Measurements from ENCODE around the gene HHATL.
A peak's percentile ranks its signal among the peaks of the same experiment; 100 is the strongest.

Gene HHATL, protein sequence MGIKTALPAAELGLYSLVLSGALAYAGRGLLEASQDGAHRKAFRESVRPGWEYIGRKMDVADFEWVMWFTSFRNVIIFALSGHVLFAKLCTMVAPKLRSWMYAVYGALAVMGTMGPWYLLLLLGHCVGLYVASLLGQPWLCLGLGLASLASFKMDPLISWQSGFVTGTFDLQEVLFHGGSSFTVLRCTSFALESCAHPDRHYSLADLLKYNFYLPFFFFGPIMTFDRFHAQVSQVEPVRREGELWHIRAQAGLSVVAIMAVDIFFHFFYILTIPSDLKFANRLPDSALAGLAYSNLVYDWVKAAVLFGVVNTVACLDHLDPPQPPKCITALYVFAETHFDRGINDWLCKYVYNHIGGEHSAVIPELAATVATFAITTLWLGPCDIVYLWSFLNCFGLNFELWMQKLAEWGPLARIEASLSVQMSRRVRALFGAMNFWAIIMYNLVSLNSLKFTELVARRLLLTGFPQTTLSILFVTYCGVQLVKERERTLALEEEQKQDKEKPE

DNA sequence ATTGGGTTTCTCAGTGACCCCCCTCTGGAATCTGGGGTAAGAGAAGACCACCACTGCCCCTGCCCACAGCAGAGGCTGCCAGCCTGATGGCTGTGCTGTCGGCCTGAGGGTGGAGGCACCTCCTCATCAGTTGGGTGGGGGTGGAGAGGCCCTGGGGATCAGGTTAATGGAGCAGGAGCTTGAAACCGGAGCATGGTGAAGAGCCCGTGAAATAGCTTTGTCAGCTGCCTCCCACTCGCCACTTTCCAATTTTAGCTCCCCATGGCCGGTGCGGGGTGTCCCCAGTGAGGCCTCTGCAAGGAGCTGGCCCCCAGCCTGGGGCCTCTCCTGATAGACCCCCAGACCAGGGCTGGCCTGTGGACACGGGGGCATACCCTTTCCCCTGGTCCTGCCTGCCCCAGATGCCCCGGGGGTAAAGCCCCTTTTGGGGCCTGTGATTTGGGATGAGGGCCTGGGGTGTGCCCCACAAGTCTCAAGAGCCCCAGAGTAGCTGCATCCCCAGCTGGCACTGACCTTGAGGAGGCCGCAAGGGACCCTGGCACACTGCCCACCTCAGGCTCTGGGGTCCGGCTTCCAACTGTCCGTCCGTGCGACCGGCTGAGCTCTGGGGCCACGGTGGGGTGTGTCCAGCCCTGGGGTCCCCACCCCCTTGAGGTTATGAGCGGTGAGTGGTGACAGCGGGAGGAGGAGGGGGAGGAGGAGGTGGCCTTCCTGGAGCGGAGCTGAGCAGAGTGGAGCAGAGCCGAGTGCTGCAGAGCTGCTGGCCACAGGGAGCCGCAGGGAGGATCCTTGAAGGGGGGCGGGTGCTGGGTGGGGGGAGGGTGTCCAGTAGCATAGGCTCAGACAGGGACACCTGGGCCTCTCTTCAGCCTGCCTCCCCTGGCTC lies at the start of gene HHATL:
HHATL (minus strand) TSS at position 733 of the 886 bp plus-strand sequence. CDS start 1,972 bp downstream, outside the sequence.
- no peak for DNase-seq

DNA sequence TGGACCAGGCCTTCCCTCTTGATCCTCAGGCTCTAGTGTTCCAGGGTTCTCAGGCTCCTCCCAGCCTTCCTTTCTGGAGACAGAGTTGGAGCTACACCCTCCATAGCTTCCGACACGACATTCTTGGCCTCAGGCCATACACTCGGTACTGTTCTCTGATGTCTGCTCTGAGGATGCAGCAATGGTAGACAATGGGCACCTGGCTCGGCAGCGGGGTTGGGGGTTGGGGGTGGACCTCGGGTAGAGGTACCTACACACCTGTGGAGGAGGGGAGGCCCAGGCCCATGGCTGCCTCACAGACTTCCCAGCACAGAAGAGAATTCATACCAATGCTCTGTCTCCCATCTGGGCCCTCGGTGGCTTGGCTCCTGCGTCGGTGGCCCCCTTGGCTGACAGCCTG lies 49.0 kb upstream of the HHATL start:
- no peak for DNase-seq

DNA sequence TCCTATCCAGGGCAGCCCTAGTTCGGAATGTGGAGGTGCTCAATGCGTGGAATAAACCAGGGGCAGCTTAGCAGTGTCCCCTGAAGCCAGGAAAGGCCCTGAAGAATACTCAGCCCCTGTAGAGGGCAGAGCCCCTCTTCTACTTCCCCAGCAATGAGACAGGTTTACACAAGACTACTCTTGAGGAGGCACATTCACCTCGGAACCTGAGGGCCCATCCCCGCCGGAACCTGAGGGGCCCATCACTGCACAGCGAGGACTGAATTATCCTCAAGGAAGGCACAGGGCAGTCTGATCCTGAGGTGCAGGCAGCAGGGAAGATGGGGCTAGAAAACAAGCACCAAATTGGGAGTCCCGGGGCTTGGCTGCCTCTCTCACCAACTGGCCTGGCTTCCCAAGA lies 48.2 kb upstream of the HHATL start:
- no peak for DNase-seq

DNA sequence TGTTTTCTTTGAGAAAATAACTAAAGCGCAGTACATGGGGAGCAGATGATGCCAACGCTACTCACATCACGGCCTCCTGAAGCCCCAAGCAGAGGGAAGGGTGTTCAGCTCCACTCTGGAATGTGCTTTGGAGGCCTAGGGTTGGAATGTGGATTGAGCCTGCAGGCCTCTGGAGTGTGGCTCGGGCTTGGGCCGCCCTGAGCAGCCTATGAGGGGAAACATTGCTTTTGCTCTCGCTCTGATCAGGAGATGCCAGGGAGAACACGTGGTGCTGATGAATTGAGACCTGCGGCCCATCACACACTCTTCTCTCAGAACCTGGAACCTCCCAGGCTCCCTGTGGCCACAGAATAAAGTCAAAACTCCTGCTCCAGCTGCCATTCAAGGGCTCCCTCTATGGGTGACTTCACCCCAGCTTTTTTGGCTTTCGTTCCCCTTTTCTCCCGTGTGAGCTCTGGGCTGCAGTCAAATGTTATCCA lies 47.2 kb upstream of the HHATL start:
- peak; percentile 20 for DNase-seq

DNA sequence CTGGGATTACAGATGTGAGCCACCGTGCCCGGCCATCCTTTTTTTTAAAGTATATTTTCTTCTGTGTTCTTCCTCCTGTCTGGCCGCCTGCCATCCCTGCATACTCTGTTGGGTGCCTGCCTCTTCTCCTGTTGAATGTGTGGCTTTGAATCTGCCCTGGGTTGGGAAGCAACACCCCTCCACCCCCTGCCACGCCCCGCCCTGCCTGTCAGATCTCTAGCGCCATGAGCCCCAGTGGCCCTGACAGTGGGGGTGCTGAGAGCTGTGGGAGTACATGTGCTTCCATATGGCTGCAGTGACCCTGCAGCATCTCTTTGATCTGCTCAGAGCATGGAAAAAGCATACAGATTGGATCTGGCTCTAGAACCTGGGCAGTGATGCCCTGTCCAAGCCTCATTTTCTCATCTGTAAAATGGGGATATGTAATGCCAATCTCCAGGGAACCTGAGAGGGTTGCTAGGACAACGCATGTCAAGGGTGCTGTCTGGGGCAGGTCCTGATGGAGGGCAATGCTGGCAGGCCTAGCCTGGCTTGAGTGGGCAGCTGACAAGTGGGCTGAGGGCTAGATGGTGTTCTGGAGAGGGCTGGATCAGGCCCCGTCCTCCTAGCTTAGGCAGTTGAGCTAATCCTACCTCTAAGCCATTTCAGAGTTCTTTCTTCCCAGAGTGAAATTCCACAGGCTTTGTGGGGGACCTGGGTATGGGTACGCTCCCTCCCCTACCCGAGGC lies 46.6 kb upstream of the HHATL start:
- no peak for DNase-seq

DNA sequence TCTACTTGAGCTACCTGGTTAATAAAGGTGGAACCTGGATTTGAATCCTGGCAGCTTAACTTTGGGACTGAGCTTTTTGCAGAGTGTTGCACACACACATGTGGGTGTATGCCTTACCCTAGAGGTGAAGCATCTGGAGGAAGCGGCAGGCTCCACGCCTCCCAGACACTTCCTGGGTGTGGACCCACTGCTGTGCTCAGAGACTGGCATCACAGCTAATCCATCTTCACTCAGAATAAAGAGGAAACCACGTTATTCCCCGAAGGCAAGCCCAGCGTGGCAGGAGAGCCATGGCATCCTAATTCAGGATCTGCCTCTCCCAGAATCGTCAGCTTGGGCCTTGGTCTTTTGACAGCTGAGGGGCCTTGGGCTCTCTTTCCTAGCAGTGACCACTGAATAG lies 45.0 kb upstream of the HHATL start:
- DNase-seq, result no peak

DNA sequence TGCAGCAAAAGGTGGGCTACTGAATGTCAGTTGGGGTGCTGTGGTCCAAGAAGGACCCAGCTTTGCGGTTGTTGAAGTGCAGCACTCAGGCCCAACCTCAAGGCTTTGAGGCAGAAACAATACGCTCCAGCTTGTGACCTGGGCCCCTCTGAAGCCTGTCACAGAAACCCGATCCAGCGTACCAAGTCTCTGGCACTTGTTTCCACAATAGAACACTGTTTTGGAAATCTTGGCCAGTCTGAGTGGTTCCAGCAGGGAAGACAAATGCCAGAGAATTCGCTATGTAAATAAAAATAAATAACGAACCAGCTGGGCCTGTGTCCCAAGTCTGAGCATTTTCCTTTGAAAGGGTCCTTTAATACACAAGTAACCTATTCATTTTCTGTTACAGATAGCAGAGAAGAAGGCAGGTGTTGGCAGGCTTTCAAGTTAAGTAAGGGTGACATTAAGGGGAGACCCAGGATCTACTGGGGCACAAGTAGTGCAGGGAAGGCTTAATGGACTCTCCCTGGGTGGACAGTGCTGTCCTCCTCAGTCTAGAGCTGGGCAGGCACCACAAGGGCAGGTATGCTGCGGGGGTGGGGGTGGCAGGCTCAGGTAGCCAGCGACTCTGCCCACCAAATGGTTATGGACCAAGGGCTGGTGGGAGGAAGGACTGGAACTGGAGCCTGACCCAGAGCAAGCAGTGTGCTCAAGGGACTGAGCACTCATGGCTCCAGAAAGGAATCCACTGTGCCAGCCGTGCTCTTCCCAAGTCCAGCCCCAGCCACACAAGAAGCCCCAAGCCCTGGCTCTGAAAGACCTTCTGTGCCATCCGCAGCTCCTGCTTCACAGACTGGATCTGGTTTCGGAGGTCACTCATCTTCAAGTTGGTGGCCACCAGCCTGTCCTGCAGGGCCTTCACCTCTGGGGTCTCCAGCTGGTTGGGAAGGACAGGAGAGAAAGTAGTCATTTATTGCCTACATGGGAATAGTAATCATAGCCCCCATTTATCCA lies 44.2 kb upstream of the HHATL start:
- no peak for DNase-seq

DNA sequence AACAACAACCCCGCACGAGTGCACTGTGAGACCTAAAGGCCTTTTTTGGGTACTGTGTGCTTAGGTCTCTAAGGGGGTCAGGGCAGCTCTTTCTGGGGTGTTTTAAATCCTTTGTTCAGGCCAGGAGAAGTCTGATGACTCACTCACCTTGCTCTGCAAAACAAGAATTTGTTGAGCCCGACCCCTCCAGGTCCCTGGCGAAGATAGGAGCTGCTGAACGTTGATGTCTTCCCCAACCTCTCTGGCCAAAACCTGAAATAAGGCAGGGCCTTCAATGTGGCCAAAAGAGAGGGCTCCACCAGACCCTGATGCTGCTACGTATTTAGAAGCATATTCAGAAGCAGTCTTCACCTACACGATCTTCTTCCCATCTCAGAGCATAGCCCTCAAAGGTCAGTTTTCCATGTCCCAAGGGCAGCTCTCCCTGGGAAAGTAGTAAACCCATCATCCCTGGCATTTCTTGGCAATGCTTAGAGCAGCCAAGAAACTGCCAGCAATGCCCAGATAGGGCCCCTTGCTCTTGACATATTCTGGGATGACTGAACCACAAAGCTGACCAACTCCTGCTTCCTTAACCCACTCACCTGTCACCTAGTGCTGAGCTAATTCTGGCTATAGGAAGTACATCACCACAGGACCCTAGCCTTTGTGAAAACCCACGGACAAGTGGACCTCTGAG lies 43.3 kb upstream of the HHATL start:
- no peak for DNase-seq

DNA sequence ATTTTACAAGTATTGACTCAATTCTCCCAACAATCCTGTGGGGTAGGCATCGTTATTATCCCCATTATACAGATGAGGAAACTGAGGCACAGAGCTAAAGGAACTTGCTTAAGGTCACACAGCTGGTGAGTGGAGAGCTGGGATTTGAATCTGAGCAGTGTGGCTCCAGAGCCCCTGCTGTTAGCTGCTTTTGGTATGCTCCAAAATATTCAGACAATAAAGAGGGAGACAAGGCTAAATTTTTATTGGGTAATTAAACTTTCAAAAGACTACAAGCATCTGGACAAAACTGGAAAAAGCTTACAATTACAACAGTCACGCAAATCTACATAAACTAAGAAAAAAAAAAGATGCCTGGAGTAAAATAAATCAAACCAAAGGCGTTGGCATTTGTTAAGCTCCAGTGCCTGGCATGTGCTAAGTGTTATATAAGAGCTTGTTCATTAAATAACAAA lies 42.7 kb upstream of the HHATL start:
- DNase-seq, result no peak

DNA sequence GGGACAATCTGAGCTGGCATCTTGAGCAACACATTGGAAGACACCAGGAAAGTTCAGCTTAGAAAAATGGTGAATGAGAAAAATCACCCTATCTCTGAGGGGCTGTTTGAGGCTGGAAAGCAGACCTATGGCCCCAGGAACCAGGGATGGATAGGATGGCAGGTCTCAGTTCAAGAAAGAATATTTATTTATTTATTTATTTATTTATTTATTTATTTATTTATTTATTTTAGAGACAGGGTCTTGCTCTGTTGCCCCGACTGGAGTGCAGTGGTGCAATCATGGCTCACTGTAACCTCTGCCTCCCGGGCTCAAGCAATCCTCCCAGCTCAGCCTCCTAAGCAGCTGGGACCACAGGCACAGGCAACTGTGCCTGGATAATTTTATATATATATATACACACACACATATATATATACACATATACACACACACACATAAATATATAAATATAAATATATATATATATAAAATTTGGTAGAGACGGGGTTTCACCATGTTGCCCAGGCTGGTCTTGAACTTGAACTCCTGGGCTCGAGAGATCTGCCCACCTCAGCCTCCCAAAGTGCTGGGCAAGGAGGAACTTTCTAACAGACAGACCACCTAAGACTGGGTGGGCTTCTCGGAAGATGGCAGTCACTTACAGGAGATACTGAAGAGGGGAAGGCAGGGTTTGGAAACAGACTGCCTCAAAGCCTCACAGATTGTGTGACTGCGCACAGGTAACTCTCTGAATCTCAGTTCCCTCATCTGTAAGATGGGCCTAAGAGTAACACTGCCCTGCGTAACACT lies 40.8 kb upstream of the HHATL start:
- no peak for DNase-seq

DNA sequence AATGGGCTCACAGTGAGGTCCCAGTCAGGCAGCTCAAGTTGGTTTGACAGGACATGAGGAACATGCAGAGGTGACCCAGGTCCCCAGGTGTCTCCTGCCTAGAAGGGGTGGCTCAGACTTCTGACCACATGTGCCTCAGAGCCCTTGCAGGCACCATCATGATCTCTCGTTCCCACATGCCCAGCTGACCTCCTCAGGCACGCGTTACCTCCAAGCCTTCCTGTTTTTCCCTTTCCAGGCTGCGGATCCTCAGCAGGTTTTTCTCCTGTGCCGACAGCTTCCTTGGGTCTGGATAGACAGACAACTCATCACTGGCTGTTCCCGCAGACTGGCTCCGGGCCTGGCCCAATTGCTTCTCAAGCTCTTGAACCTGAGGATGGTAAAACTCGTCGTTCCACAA lies 40.1 kb upstream of the HHATL start:
- DNase-seq, result no peak

DNA sequence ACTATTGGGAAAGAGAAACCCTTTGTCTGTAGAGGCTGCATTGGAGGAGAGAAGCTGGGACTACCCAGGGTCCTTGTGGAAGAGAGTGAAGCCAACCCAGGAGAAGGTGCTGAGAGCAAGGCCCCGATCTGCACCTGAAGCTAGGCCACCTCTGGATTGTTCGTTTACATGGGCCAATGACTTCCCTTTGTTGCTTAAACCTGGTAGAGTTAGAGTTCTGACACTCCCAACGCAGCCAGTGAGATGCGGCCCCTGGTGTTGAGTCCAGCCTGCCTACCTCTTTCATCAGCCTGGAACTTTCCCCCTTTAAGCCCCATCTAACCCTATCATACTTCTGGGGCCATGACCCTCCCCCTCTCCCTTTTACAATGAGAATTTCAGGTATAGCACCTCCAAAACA lies 39.7 kb upstream of the HHATL start:
- no peak for DNase-seq

DNA sequence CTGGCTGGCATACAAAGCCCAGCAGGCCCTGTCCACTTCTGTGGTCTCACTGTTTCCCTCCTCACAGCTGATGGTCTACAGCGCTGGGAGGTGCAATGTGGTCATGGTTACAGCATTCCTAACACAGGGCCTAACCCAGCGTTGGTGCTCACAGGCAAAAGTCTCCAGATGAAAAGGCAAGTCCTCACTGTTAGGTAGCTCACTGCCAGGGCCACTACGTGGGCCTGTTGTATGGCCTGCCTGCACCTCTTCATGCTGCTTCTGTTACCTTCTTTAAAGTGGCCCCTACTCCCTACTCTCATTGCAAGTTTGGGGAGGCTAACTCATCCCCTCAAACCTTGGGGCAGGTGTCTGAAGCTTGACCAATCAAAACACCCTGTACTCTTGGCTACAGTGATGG lies 39.2 kb upstream of the HHATL start:
- DNase-seq, result no peak

DNA sequence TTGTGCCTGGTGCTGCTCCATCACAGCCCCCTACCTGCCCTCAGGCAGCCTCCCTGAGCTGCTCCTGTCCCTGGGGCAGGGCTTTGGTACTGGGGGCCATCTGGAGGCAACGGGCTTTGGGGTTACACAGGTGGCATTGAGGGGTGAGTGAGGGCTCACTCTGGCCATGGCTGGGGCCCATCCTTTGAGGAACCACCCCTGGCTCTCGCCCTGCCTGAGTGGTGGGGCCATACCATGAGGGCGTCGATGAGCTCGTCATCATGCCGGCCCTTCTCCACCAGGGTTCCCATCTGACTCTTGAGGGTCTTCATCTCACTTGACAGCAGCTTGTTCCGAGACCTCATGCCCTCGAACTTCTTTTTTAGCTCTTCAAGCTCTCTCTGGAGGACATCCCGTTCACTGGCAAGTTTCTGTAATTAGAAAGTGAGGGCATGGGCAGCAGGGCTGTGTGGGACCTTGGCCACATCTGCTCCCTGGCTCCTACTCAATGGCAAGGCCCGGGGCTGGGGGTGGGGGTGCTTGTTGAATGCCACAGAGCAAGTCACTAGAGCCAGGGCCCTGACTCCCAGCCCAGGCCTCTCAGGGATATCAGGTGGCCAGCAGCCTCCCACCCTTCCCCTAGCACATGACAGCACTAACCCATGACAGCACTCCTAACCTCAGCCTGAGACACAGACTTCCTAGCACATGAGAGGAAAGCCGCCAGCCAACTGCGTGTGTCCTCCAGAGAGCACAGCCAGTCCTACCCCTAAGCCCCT lies 37.0 kb upstream of the HHATL start:
- DNase-seq, result no peak

DNA sequence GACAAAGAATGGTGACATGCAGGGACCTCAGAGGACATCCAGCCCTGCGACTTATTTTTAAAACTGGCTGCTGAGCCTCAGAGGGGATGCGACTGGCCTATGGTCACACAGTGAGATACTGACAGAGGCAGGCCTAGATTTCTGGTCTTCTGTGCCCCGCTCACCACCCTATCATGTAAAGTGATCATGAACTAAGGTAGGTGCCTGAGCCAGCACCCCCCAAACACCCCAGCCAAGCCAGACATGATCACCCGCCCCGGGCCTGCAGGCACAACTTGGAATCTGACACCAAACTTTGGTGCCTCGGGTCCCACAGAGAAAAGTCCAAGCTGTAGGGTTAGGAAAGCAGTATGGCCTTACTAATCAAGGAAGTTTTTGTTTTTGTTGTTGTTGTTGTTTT lies 33.9 kb upstream of the HHATL start:
- DNase-seq, result no peak

DNA sequence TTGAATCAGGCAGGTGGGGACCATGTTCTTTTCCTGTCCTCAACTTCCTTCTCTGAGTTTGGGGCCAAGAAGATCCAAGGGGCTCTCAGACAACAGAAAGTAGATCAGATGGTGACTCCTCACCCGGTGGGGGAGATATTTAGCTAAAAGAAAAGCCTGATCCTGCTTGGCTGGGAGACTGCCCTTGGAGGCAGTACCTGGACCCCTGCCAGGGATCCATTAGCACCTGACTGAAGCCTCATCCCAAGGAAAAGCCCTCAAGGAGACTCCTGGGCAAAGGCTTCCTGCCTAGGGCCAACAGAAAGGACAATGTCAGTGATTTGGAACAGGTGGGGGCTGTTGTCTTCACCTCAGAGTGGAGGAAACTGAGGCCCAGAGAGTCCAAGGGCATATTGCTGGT lies 33.5 kb upstream of the HHATL start:
- DNase-seq, result no peak

DNA sequence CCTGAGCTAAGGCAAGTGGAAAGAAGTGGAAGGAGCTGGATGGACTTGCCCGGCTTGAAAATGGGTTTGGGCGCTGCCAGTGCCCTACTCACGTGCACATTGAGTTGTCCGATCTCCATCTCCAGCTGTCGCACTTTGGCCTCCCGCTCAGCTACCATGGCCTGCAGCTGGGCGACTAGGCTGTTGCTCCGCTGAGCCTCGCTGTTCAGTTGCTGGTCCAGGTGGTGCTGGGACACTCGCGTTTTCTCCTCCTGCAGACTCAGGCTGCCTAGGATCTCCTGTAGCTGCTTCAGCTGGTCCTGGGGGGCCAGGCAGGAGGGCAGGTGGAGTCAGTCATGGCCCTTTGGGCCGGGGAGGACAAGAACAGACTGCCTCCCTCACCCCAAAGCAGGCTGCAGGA lies 33.0 kb upstream of the HHATL start:
- DNase-seq, result no peak

DNA sequence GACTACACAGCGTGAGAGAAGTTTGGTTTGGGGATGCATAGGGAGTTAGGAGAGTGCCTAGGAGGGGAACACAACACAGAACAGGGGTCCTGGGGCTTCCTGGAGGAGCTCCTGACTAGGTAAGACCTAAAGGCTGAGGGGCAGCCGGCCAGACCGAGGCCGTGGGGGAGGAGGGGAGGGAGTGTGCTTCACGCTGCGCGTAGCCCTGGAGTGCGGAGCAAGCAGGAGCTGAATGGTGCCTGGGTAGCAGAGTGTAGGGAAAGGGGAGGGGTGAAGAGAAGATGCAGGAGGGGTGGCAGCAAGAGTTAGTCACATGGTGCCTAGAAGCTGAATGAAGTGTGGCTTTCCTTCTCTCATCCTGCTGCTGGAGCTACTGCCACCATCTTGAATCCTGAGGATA lies 32.4 kb upstream of the HHATL start:
- no peak for DNase-seq

DNA sequence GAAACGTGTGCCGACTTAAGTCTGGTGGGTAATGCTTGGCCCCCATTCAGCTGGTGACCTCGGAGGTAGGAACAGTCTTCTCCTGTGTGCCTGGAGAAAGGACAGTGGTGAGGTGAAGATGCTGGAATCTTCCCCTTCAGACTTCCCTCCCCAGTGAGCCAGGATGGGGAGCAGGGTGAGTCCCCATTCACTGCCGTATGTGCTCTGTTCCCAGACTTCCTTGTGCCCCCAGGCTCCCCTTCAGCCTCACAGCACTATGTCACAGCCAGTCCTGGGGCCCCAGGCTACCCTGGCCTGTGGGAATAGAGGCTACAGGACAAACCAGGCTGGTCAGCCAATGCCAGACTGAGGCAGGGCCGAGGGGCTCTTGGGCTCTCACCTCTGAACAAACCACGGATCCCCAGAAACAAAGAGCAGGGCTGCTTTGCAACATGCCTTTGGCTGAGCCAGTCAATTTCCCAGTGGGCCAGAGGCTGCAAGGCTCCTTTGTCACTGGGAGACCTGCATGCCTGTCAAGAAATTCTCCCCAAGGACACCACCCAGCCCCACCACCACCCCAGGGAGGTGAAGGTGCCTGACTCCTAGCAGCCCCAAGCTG lies 31.8 kb upstream of the HHATL start:
- DNase-seq, result no peak
